ENCODE measurements around the gene EBPL. TPM values are rescaled to one million over a fixed set of nuclear protein-coding genes. Genes with fewer than 3 reads are reported as not detected.
A peak's percentile ranks its signal among the peaks of the same experiment; 100 is the strongest.
"Not testable (repeated sequence)": the region's sequence is repeated elsewhere in the genome, so short reads cannot be mapped to it uniquely, and the experiment has no call there.

EBPL gene
- 97.8 and 114 TPM in 2 replicates for total RNA-seq (2014; rRNA removed; shearing (Covaris generic))
- polyA plus RNA-seq (2015; cell fraction: cytosol; rRNA removed): 68.4 and 84.7 TPM in 2 replicates
- polyA plus RNA-seq (2015; cell fraction: nucleus; rRNA removed): 16.7 and 39.0 TPM in 2 replicates

DNA sequence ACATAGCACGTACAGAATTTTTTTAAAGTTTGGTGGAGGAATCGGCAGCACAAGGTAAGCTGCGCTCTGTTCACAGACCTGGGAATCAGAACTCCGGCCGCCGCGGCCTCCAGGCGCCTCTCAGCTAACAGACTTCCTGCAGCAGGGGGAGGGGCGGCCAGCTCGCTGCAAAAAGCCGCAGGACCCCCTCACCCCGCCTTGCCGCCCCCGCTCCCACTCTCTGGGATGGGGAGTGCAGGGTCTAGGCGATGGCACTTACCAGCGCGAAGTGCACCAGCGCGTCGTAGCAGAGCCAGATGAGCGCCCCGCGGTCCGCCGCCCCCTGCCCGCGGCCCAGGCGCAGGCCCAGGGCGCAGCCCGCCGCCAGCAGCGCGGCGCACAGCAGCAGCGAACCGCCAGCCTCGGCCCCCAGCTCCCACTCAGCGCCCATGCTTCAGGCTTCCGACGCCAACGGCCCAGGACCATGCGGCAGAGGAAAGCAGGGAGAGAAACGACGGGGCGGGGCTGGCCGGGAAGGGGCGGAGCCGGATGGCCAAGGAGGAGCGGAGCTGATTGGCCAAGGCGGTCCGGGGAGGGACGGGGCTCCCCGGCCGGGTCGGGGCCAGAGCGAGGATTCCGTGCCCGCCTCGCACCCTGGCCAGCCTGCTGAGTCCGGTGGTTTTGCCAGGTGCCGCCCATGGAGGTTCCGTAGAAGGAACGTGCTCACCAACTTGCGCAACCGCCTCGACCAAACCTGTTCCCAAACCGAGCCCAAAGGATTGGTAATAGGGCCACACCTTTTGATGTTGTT, at the start of gene EBPL:
Gene EBPL (minus strand): TSS at position 492 of the 790 bp plus-strand sequence. CDS start 62 bp downstream, at position 430.
- in situ Hi-C loops (cut with HindIII; ENCODE audit: low pct_unique_long_range_greater_than_20kb, low sequenced_read_pairs): no loop called here
- DNase-seq (ENCODE audit: low read depth, low spot score): peak; percentile 89

DNA sequence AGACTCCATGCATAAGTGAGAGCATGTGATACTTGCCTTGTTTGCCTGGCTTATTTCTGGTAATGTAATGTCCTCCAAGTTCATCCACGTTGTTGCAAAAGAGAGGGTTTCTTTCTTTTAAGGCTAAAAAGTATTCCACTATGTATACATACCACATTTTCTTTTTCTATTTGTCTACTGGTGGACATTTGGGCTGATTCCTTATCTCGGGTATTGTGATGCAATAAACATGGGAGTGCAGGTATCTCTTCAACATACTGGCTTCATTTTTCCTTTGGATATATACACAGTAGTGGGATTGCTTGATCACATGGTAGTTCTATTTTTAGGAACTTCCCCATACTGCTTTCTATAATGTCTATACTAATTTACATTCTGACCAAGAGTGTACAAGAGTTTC, 49.6 kb upstream of the EBPL start:
- in situ Hi-C loops (cut with HindIII; ENCODE audit: low pct_unique_long_range_greater_than_20kb, low sequenced_read_pairs): no loop called here
- no peak for DNase-seq (ENCODE audit: low read depth, low spot score)

DNA sequence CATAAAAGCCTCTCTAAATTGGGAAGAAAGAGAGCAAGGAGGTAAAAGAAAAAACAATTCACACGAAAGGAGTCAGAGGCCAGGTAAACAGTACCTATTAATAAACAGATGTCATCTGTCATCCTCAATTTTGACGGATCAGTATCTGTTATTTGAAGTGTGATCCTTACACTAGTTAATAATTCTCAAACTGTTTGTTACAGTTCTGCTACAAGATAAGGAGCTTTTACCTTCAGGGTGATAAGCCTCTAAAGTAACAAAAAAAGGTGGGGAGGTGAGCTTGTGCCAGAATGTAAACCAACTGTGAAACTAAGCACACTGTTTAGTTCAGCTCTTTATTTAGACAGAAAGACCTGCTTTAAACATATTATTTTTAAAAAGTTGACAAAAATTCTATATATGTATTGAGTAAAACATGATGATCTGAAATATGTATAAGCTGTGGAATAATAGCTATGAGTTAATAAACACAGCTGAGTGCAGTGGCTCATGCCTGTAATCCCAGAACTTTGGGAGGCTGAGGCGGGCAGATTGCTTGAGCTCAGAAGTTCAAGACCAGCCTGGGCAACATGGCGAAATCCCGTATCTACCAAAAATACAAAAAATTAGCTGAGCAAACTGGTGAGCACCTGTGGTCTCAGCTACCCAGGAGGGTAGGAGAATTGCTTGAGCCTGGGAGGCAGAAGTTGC, 48.4 kb upstream of the EBPL start:
- in situ Hi-C loops (cut with HindIII; ENCODE audit: low pct_unique_long_range_greater_than_20kb, low sequenced_read_pairs): no loop called here
- DNase-seq (ENCODE audit: low read depth, low spot score): no peak

DNA sequence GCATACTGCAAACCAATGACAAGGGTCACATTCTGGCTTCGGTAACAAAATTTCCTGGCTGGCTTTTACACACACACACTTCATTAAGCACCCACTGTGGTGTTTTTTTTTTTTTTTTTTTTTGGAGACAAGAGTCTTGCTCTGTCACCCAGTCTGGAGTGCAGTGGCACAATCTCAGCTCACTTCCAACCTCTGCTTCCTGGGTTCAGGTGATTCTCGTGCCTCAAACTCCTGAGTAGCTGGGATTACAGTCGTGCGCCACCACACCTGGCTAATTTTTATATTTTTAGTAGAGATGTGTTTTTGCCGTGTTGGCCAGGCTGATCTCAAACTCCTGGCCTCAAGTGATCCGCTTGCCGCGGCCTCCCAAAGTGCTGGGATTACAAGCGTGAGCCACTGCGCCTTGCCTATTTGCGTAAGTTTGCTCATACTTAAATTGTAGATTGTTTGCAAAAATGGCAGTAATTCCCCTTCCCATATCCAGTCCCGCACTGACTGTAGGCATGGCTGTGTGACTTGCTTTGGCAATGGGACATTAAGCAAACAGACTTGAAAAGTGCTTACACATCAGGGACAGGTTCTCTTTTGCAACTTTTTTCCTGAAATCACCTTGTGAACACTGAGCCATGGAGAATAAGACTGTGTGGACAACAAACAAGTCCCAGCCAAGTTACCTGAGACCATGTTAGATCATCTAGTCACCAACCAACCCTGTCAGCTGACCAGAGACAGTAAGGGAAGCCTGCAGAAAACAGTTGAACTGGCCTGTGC, 42.1 kb upstream of the EBPL start:
- in situ Hi-C loops (cut with HindIII; ENCODE audit: low pct_unique_long_range_greater_than_20kb, low sequenced_read_pairs): no loop called here
- peak; percentile 24 for DNase-seq (ENCODE audit: low read depth, low spot score)

DNA sequence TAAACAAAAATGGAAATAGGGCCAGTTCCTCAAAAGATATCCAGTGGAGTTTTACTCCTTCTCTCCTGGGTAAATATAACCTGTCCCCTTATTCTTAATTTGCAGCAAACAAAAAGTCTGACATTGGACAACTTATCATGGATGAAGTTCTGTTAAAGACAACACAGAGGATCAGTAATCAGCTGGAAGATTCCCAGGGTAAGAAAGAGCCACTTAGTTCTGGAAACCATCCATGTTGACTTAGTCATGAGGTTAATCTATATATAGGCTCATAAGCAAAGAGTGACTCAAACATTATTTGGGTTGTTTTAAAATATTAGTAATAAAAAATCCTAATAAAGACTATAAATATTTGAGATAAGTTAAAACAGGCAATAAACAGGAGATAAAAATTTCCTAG, 40.5 kb upstream of the EBPL start:
- in situ Hi-C loops (cut with HindIII; ENCODE audit: low pct_unique_long_range_greater_than_20kb, low sequenced_read_pairs): no loop called here
- DNase-seq (ENCODE audit: low read depth, low spot score): no peak

DNA sequence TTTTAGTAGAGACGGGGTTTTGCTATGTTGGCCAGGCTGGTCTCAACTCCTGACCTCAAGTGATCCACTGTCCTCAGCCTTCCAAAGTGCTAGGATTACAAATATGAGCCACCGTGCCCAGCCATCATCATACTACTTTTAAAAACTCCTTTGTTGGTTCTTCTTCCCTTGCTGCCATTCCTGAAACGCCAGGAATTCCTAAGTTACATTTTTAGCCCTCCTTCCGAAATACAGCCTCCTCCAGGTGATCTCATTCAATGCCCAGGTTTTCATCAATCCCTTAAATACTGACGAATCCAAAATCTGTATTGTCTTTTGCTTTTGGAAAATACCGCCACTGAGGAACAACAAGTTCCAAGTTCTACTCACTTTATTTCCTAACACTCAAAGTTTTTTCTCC, 25.3 kb upstream of the EBPL start:
- no peak for DNase-seq (ENCODE audit: low read depth, low spot score)
- in situ Hi-C loops (cut with HindIII; ENCODE audit: low pct_unique_long_range_greater_than_20kb, low sequenced_read_pairs): no loop called here

DNA sequence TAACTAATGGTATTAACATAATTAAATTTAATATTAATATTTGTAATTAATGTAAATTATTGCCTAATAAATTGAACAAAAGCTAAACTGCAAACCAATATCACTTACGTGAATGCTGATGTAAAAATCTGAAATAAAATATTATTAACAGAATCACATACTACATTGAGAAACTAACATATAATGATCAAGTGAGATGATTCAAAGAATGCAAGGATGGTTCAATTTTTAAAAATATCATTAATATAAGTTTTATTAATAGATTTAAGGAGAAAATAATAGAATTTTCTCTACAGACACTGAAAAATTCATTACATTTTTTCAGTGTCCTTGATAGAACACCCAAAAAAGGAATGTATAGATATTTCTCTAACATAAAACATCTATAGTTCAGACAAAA, 23.5 kb upstream of the EBPL start:
- no peak for DNase-seq (ENCODE audit: low read depth, low spot score)
- in situ Hi-C loops (cut with HindIII; ENCODE audit: low pct_unique_long_range_greater_than_20kb, low sequenced_read_pairs): no loop called here

DNA sequence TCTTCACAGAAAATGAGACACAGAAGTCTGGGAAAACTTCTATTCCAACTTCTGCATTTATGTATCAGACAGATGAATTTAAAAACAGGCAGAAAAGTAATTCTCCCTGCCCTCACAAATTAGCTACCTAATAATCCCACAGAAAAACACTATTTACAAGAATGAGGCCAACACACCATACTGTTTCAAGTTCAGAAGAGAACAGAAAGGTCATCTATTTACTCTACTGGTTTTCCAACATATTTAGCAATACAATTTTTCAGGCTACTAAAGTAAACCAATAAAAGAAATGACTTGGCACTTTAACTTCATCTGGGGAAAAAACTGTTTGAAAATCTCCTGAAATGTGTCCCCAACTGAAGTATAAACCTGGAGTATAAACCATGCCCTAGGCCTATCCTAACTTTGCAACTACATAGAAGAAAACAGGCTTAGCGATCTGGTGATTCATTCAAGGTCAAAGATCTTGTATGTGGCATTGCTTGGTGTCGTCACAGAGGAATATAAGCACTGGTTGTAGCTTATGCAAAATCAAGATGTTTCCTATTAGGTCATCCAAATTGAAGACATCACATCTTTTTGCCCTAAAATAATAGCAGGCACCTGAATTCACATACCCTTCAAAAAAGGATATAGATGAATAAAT, 20.1 kb upstream of the EBPL start:
- no peak for DNase-seq (ENCODE audit: low read depth, low spot score)
- in situ Hi-C loops (cut with HindIII; ENCODE audit: low pct_unique_long_range_greater_than_20kb, low sequenced_read_pairs): no loop called here

DNA sequence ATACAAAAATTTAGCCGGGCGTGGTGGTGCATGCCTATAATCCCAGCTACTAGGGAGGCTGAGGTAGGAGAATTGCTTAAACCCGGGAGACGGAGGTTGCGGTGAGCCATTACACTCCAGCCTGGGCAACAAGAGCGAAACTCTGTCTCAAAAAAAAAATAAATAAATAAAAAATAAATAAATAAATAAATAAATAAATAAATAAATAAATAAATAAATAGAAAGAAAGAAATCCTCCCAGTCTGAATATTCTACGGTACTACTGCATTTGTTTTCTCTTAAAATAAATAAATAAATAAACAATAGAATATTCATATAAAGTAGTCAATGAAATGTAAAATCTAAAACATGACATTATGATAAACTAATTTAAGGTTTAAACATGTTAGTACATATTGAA, 13.0 kb upstream of the EBPL start:
- DNase-seq (ENCODE audit: low read depth, low spot score); in situ Hi-C loops (cut with HindIII; ENCODE audit: low pct_unique_long_range_greater_than_20kb, low sequenced_read_pairs): not testable (repeated sequence)

DNA sequence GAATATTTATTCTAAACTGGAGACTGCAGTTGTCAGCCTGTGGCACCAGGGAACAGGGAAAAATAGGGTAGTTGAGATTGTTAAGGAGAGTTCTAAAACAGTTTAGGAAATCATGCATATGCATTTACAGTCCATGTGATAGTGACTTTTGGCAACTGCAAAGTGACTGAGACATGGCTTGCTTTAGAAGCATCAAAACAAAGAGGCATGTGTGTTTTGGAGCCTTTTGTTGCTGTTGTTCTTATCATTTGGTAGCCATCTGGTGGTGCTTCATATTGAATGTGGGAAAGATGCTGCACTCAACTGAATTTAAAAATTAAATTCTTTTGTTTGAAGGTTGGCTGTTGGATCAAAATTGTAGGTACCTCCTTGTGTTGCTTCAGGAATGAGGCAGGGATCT, 10.2 kb upstream of the EBPL start:
- no peak for DNase-seq (ENCODE audit: low read depth, low spot score)
- in situ Hi-C loops (cut with HindIII; ENCODE audit: low pct_unique_long_range_greater_than_20kb, low sequenced_read_pairs): no loop called here

DNA sequence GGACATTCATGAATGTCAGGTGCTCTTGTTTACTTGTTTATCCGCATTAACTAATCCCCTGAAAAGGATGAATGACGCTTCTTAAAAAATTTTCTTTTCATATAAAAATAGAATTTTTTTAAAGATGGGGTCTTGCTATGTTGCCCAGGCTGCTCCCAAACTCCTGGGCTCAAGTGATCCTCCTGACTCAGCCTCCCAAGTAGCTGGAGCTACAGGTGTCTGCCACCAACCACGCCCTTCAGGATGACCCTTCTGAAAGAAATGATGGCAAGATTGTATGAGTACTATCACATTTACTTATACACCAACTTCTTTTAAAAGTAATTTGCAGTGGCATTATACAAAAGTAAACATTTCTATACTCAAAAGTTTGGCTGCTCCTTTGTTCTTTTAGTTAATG, 6.2 kb upstream of the EBPL start:
- in situ Hi-C loops (cut with HindIII; ENCODE audit: low pct_unique_long_range_greater_than_20kb, low sequenced_read_pairs): no loop called here
- DNase-seq (ENCODE audit: low read depth, low spot score): no peak

DNA sequence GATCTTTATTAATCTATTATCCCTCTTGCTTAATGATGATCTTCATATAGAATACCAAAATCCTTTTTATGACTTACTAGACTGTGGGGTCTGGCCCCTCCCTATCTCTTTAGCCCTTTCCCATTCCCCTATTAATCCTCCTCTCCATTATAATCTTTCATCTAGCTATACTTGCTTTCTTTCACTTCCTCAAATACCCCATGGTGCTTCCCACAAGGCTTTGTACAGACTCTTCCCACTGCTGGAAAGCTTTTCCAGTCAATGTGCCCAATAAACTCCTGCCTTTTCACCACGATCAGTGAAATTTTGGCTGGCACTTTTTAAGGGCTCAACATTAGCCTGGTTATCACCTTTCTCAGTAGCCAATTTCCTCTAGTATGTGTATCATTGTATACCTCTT, 3.2 kb upstream of the EBPL start:
- in situ Hi-C loops (cut with HindIII; ENCODE audit: low pct_unique_long_range_greater_than_20kb, low sequenced_read_pairs): no loop called here
- no peak for DNase-seq (ENCODE audit: low read depth, low spot score)

DNA sequence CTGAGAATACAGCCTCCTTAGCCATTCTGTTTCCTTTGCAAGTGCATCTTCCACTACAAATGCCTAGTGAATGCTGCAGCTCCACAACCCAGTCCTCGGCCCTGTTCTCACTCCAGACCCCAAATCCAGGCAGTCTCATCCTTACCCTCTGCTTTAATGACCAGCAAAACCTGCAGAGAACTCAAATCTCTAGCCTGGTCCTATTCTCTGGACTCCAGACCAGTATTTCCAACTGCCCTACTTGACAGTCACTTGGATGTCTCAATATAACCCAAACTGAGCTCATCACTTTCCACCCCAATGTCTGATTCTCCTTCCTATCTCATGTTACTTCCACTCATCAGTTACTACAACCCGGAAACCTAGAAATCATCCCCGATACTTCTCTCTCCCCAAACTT, 2.6 kb upstream of the EBPL start:
- in situ Hi-C loops (cut with HindIII; ENCODE audit: low pct_unique_long_range_greater_than_20kb, low sequenced_read_pairs): no loop called here

DNA sequence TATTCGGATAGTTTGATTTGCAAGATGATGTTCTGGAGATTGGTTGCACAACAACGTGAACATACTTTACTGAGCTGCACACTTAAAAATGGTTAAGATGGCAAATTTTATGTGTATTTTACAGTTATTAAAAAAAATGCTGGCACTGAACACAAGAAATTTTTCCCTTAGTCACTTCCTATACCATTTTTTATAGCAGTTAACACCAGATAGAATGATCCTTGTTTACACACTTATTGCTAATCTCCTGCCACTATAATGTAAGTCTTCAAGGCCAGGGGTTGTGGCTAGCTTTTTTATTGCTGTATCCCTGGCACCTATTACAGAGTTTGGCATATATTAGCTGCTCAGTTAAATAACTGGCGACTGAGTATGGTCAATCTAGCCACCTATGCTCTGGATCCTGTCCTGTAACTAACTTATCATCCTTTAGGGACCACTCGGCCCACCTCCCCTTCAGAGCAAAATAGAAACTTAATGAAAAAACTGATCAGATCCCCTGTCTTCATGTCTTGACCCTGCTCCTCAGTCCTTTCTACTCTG, 2.0 kb upstream of the EBPL start:
- in situ Hi-C loops (cut with HindIII; ENCODE audit: low pct_unique_long_range_greater_than_20kb, low sequenced_read_pairs): no loop called here
- DNase-seq (ENCODE audit: low read depth, low spot score): no peak

More for the DNA sequence above, 2.6 kb upstream of the EBPL start:
- DNase-seq (ENCODE audit: low read depth, low spot score): no peak

DNA sequence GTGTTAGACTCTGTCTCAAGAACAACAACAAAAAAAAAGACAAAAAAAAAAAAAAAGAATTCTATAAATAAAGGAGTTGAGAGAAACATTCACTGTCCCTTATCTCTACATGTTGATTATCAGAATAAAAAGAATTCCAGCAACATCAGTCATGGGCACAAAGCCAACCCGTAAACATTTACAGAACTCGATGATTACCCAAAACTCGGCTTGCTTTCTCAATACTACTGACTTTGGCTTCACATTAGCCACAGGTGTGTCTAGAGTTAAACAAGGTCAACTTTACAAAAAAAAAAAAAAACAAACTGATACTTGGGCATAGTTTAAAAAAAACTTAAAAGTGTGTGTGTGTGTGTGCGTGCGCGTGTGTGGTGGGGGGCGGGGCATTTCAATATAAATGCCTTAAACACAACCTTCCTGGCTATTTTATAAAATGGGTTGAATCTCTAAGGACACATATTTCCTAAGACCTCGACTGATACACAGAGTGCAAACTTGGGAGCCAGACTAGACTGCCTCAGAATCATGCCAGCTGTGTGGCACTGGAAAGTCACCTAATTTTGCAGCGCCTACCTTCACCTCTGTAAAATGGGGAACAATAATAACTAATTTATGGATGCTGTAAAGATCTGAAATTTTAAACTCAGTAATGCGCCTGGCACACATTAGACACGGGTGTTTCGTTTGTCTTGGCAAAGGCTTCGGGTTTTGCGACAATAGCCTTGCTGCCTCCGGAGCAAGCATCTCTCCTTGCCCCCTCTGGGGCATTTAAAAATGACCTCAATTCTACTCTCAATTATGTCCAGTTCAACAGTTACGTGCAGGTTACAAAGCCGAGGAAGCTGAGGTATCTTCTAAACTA, 922 bp downstream of the EBPL start:
- DNase-seq (ENCODE audit: low read depth, low spot score): no peak

DNA sequence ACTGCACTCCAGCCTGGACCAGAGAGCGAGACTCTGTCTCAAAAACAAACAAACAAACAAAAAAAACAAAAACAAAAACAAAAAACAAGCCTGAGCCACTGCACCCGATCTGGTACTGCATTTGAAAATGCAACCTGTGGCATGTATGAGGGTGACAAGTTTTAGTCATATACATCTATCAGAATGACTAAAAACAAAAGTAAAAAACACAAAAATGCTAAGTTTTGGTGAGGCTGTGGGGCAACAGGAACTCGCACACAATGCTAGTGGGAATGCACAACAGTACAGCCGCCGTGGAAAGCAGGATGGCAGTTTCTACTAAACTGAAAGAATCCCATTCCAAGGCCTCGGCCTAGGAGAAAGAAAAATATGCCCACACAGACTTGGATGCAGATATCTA, 7.8 kb downstream of the EBPL start:
- no peak for DNase-seq (ENCODE audit: low read depth, low spot score)
- in situ Hi-C loops (cut with HindIII; ENCODE audit: low pct_unique_long_range_greater_than_20kb, low sequenced_read_pairs): no loop called here

More for the DNA sequence above, 922 bp downstream of the EBPL start:
- in situ Hi-C loops (cut with HindIII; ENCODE audit: low pct_unique_long_range_greater_than_20kb, low sequenced_read_pairs): no loop called here
